Measurements from ENCODE around the gene SLC25A24.

- TF ChIP-seq CTCF (IDR thresholded peaks at IDR 0.05; ENCODE audit: poor library complexity) (no peak), EZH2phosphoT487 (IDR thresholded peaks at IDR 0.05; ENCODE audit: low read depth, severe bottlenecking, unreplicated experiment) (no peak), EZH2 (IDR thresholded peaks at IDR 0.05; ENCODE audit: borderline replicate concordance) (no peak)
Measured at GRCh38 chr1:108182959-108183700, 17.0 kb downstream of the SLC25A24 start.

All from hepatocyte (in vitro differentiated cells).